Measurements from ENCODE around the gene FILIP1.

The FILIP1 gene

GRCh38 chr6:75528423-75528822 lies 34.8 kb upstream of the FILIP1 start:
- Histone ChIP-seq H3K4me1 (ENCODE audit: insufficient read depth, insufficient read length) (peaks cover 2% of the 10 kb centered on the region), H3K27me3 (ENCODE audit: insufficient read depth, insufficient read length) (no peaks in the 10 kb centered on the region), H3K9me3 (ENCODE audit: insufficient read depth, low read length) (no peaks in the 10 kb centered on the region), H3K4me3 (ENCODE audit: insufficient read length, low read depth) (no peak overlapping the region), H3K36me3 (ENCODE audit: insufficient read depth, insufficient read length, low read length) (no peaks in the 10 kb centered on the region), H3K9ac (ENCODE audit: insufficient read length, low read depth) (no peak overlapping the region)
- TF ChIP-seq ZNF274 (IDR thresholded peaks at IDR 0.05; ENCODE audit: low read depth, low read length): no peak
- no peak for TF ChIP-seq SUZ12 (IDR thresholded peaks at IDR 0.05; ENCODE audit: extremely low read depth, insufficient read depth, insufficient read length)
- no peak for TF ChIP-seq YY1 (IDR thresholded peaks at IDR 0.05; ENCODE audit: insufficient read depth, insufficient read length)
- no peak for DNase-seq (ENCODE audit: low read depth, low spot score)

- TF ChIP-seq ZNF274 (IDR thresholded peaks at IDR 0.05; ENCODE audit: low read depth, low read length) (no peak), SUZ12 (IDR thresholded peaks at IDR 0.05; ENCODE audit: extremely low read depth, insufficient read depth, insufficient read length) (no peak)
- Histone ChIP-seq H3K4me3 (ENCODE audit: insufficient read length, low read depth) (no peak overlapping the region), H3K9me3 (ENCODE audit: insufficient read depth, low read length) (no peaks in the 10 kb centered on the region), H3K9ac (ENCODE audit: insufficient read length, low read depth) (no peak overlapping the region), H3K36me3 (ENCODE audit: insufficient read depth, insufficient read length, low read length) (no peaks in the 10 kb centered on the region), H3K27me3 (ENCODE audit: insufficient read depth, insufficient read length) (no peaks in the 10 kb centered on the region), H3K4me1 (ENCODE audit: insufficient read depth, insufficient read length) (no peaks in the 10 kb centered on the region)
- DNase-seq (ENCODE audit: low read depth, low spot score): peak; percentile 36
Measured at GRCh38 chr6:75526502-75527127, 33.0 kb upstream of the FILIP1 start.

- DNase-seq (ENCODE audit: low read depth, low spot score): no peak
- H3K4me1 ChIP-seq (ENCODE audit: insufficient read depth, insufficient read length): no peaks in the 10 kb centered on the region
- H3K36me3 ChIP-seq (ENCODE audit: insufficient read depth, insufficient read length, low read length): no peaks in the 10 kb centered on the region
- no peaks in the 10 kb centered on the region for H3K27me3 ChIP-seq (ENCODE audit: insufficient read depth, insufficient read length)
- no peak overlapping the region for H3K9ac ChIP-seq (ENCODE audit: insufficient read length, low read depth)
- H3K9me3 ChIP-seq (ENCODE audit: insufficient read depth, low read length): no peaks in the 10 kb centered on the region
- TF ChIP-seq YY1 (IDR thresholded peaks at IDR 0.05; ENCODE audit: insufficient read depth, insufficient read length): no peak
- no peak for TF ChIP-seq ZNF274 (IDR thresholded peaks at IDR 0.05; ENCODE audit: low read depth, low read length)
- TF ChIP-seq SUZ12 (IDR thresholded peaks at IDR 0.05; ENCODE audit: extremely low read depth, insufficient read depth, insufficient read length): no peak
- H3K4me3 ChIP-seq (ENCODE audit: insufficient read length, low read depth): no peak overlapping the region
Measured at GRCh38 chr6:75525682-75526081, 32.1 kb upstream of the FILIP1 start.

- TF ChIP-seq SUZ12 (IDR thresholded peaks at IDR 0.05; ENCODE audit: extremely low read depth, insufficient read depth, insufficient read length): no peak
- no peak for TF ChIP-seq ZNF274 (IDR thresholded peaks at IDR 0.05; ENCODE audit: low read depth, low read length)
- TF ChIP-seq YY1 (IDR thresholded peaks at IDR 0.05; ENCODE audit: insufficient read depth, insufficient read length): no peak
- Histone ChIP-seq H3K36me3 (ENCODE audit: insufficient read depth, insufficient read length, low read length) (no peaks in the 10 kb centered on the region), H3K9ac (ENCODE audit: insufficient read length, low read depth) (no peak overlapping the region), H3K27me3 (ENCODE audit: insufficient read depth, insufficient read length) (no peaks in the 10 kb centered on the region), H3K4me3 (ENCODE audit: insufficient read length, low read depth) (no peak overlapping the region), H3K9me3 (ENCODE audit: insufficient read depth, low read length) (no peaks in the 10 kb centered on the region), H3K4me1 (ENCODE audit: insufficient read depth, insufficient read length) (no peaks in the 10 kb centered on the region)
- DNase-seq (ENCODE audit: low read depth, low spot score): no peak
Measured at GRCh38 chr6:75524322-75524972, 30.8 kb upstream of the FILIP1 start.

GRCh38 chr6:75516757-75517156 lies 23.2 kb upstream of the FILIP1 start:
- no peaks in the 10 kb centered on the region for H3K27me3 ChIP-seq (ENCODE audit: insufficient read depth, insufficient read length)
- H3K36me3 ChIP-seq (ENCODE audit: insufficient read depth, insufficient read length, low read length): no peaks in the 10 kb centered on the region
- H3K9me3 ChIP-seq (ENCODE audit: insufficient read depth, low read length): no peaks in the 10 kb centered on the region
- no peak for DNase-seq (ENCODE audit: low read depth, low spot score)
- no peak for TF ChIP-seq SUZ12 (IDR thresholded peaks at IDR 0.05; ENCODE audit: extremely low read depth, insufficient read depth, insufficient read length)
- no peak for TF ChIP-seq YY1 (IDR thresholded peaks at IDR 0.05; ENCODE audit: insufficient read depth, insufficient read length)
- TF ChIP-seq ZNF274 (IDR thresholded peaks at IDR 0.05; ENCODE audit: low read depth, low read length): no peak
- no peaks in the 10 kb centered on the region for H3K4me1 ChIP-seq (ENCODE audit: insufficient read depth, insufficient read length)
- no peak overlapping the region for H3K9ac ChIP-seq (ENCODE audit: insufficient read length, low read depth)
- no peak overlapping the region for H3K4me3 ChIP-seq (ENCODE audit: insufficient read length, low read depth)

- no peak for DNase-seq (ENCODE audit: low read depth, low spot score)
- no peak overlapping the region for H3K9ac ChIP-seq (ENCODE audit: insufficient read length, low read depth)
- TF ChIP-seq SUZ12 (IDR thresholded peaks at IDR 0.05; ENCODE audit: extremely low read depth, insufficient read depth, insufficient read length) (no peak), YY1 (IDR thresholded peaks at IDR 0.05; ENCODE audit: insufficient read depth, insufficient read length) (no peak), ZNF274 (IDR thresholded peaks at IDR 0.05; ENCODE audit: low read depth, low read length) (no peak)
- no peaks in the 10 kb centered on the region for H3K4me1 ChIP-seq (ENCODE audit: insufficient read depth, insufficient read length)
- H3K27me3 ChIP-seq (ENCODE audit: insufficient read depth, insufficient read length): no peaks in the 10 kb centered on the region
- H3K4me3 ChIP-seq (ENCODE audit: insufficient read length, low read depth): no peak overlapping the region
- no peaks in the 10 kb centered on the region; the same call in 1 of the 2 replicates for H3K9me3 ChIP-seq (ENCODE audit: insufficient read depth, low read length)
- H3K36me3 ChIP-seq (ENCODE audit: insufficient read depth, insufficient read length, low read length): no peaks in the 10 kb centered on the region
Measured at GRCh38 chr6:75512591-75512990, 19.0 kb upstream of the FILIP1 start.

- no peaks in the 10 kb centered on the region for H3K4me1 ChIP-seq (ENCODE audit: insufficient read depth, insufficient read length)
- no peak overlapping the region for H3K4me3 ChIP-seq (ENCODE audit: insufficient read length, low read depth)
- H3K36me3 ChIP-seq (ENCODE audit: insufficient read depth, insufficient read length, low read length): no peaks in the 10 kb centered on the region
- no peaks in the 10 kb centered on the region for H3K27me3 ChIP-seq (ENCODE audit: insufficient read depth, insufficient read length)
- TF ChIP-seq YY1 (IDR thresholded peaks at IDR 0.05; ENCODE audit: insufficient read depth, insufficient read length): no peak
- no peak for TF ChIP-seq SUZ12 (IDR thresholded peaks at IDR 0.05; ENCODE audit: extremely low read depth, insufficient read depth, insufficient read length)
- TF ChIP-seq ZNF274 (IDR thresholded peaks at IDR 0.05; ENCODE audit: low read depth, low read length): no peak
- H3K9ac ChIP-seq (ENCODE audit: insufficient read length, low read depth): no peak overlapping the region
- no peaks in the 10 kb centered on the region; the same call in 1 of the 2 replicates for H3K9me3 ChIP-seq (ENCODE audit: insufficient read depth, low read length)
- DNase-seq (ENCODE audit: low read depth, low spot score): peak; percentile 13
Measured at GRCh38 chr6:75505424-75505823, 11.8 kb upstream of the FILIP1 start.
